Lower lobe of right lung (tissue), 2 donors: Measurements from ENCODE around the gene RAB11A. TPM values are rescaled to one million over a fixed set of nuclear protein-coding genes. Genes with fewer than 3 reads are reported as not detected.

ENCODE experiments used
- ATAC-seq, 2 donors: fragments of 200-7000 bp; cut with Tn5 transposase; one replicate each; pipeline ENCODE4 v1.9.1; 2020 to 2022; ENCODE audit warnings: mild to moderate bottlenecking in 2 of 2, moderate library complexity in 2 of 2
- DNase-seq: peaks from one replicate; pipeline ENCODE4 v3.0.0-alpha.2; 2020
- H3K27ac ChIP-seq: fragments of 200-600 bp; one replicate; pipeline ENCODE4 v1.8.0; 2022
- H3K27me3 ChIP-seq: fragments of 200-600 bp; one replicate; pipeline ENCODE4 v1.8.0; 2022; ENCODE audit warnings: low read depth
- H3K36me3 ChIP-seq: fragments of 200-600 bp; one replicate; pipeline ENCODE4 v1.8.0; 2022; ENCODE audit warnings: mild to moderate bottlenecking
- H3K4me1 ChIP-seq: fragments of 200-600 bp; one replicate; pipeline ENCODE4 v1.8.0; 2022
- H3K4me3 ChIP-seq: fragments of 200-600 bp; one replicate; pipeline ENCODE4 v1.8.0; 2022; ENCODE audit warnings: mild to moderate bottlenecking
- H3K9me3 ChIP-seq: fragments of 200-600 bp; one replicate; pipeline ENCODE4 v1.8.0; 2022
- intact Hi-C: fragments of 100-400 bp; cut with DNase I; formaldehyde crosslinking; loops from one replicate; pipeline ENCODE4 v1.11.0; 2022
- total RNA-seq: library from RNA; stranded (reverse); fragmentation: NEBNext Ultra II Directional; extraction: Animal tissue kit (Norgen Biotek cat#: 25700); gene quantifications from one replicate; pipeline ENCODE4 v1.2.1, GENCODE V29; 2021
- TF ChIP-seq, protein P1 (sequence below): fragments of 200-600 bp; IDR thresholded peaks from one replicate; pipeline ENCODE4 v1.8.0; 2022; ENCODE audit warnings: antibody characterized with exemption, mild to moderate bottlenecking
- donor health status: DM: no; HTN: yes; CAD: no; lungs with severe emphysema.

Gene RAB11A
- total RNA-seq, 1 donor from 2014 or later = 218 TPM

- peaks cover 12% of the 10 kb centered on the region for H3K4me1 ChIP-seq
- H3K27ac ChIP-seq = no peak overlapping the region
- H3K4me3 ChIP-seq = no peak overlapping the region
- DNase-seq (no peak), ATAC-seq (no peak)
- intact Hi-C loops = no loop called here
- TF ChIP-seq, protein P1, sequence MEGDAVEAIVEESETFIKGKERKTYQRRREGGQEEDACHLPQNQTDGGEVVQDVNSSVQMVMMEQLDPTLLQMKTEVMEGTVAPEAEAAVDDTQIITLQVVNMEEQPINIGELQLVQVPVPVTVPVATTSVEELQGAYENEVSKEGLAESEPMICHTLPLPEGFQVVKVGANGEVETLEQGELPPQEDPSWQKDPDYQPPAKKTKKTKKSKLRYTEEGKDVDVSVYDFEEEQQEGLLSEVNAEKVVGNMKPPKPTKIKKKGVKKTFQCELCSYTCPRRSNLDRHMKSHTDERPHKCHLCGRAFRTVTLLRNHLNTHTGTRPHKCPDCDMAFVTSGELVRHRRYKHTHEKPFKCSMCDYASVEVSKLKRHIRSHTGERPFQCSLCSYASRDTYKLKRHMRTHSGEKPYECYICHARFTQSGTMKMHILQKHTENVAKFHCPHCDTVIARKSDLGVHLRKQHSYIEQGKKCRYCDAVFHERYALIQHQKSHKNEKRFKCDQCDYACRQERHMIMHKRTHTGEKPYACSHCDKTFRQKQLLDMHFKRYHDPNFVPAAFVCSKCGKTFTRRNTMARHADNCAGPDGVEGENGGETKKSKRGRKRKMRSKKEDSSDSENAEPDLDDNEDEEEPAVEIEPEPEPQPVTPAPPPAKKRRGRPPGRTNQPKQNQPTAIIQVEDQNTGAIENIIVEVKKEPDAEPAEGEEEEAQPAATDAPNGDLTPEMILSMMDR = no peak
- H3K27me3 ChIP-seq = no peaks in the 10 kb centered on the region
- no peaks in the 10 kb centered on the region for H3K9me3 ChIP-seq
- peaks cover 6% of the 10 kb centered on the region for H3K36me3 ChIP-seq
Observed at GRCh38 chr15:65919353-65919752, 50.1 kb downstream of the RAB11A start.

DNA sequence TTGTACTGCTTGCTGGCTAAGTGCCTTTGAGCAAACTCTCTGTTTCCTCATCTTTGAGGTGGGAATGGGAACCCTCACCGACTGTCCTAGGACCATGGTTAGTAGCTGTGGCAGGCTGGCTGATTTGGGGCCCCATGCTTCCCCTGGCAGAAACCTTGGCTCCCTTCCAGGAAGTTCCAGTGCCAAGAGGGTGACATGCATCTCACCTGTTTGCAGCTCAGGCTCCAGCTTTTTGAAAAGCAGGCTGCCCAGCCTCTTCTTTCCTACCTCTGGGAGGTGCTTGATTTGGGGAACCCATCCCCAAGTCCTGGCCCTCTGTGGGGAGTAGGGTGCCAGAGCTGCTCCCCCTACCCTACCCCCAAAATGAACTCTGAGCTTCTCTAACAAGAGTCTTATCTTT lies 50.8 kb downstream of the RAB11A start:
- DNase-seq (no peak), ATAC-seq (no peak)
- Histone ChIP-seq H3K9me3 (no peaks in the 10 kb centered on the region), H3K4me3 (no peak overlapping the region), H3K27ac (no peak overlapping the region), H3K4me1 (peaks cover 12% of the 10 kb centered on the region), H3K36me3 (peaks cover 6% of the 10 kb centered on the region), H3K27me3 (no peaks in the 10 kb centered on the region)
- intact Hi-C loops = no loop called here
- TF ChIP-seq, protein P1 = no peak

GRCh38 chr15:65920825-65921309 lies 51.6 kb downstream of the RAB11A start:
- ATAC-seq (no peak), DNase-seq (no peak)
- Histone ChIP-seq H3K36me3 (peaks cover 6% of the 10 kb centered on the region), H3K27ac (no peak overlapping the region), H3K4me3 (no peak overlapping the region), H3K27me3 (no peaks in the 10 kb centered on the region), H3K9me3 (no peaks in the 10 kb centered on the region), H3K4me1 (peaks cover 12% of the 10 kb centered on the region)
- intact Hi-C loops = no loop called here
- TF ChIP-seq, protein P1 = no peak

GRCh38 chr15:65921780-65922179 lies 52.5 kb downstream of the RAB11A start:
- intact Hi-C loops = no loop called here
- Histone ChIP-seq H3K27ac (no peak overlapping the region), H3K4me3 (no peak overlapping the region), H3K36me3 (peaks cover 6% of the 10 kb centered on the region), H3K27me3 (no peaks in the 10 kb centered on the region), H3K4me1 (peaks cover 4% of the 10 kb centered on the region), H3K9me3 (no peaks in the 10 kb centered on the region)
- ATAC-seq = no peak
- TF ChIP-seq, protein P1 = no peak
- DNase-seq = no peak

- Histone ChIP-seq H3K9me3 (no peaks in the 10 kb centered on the region), H3K36me3 (peaks cover 6% of the 10 kb centered on the region), H3K4me1 (no peaks in the 10 kb centered on the region), H3K4me3 (no peak overlapping the region), H3K27me3 (no peaks in the 10 kb centered on the region), H3K27ac (no peak overlapping the region)
- TF ChIP-seq, protein P1 = no peak
- ATAC-seq = no peak
- intact Hi-C loops = no loop called here
- DNase-seq = no peak
Observed at GRCh38 chr15:65922621-65923020, 53.3 kb downstream of the RAB11A start.

GRCh38 chr15:65923264-65923663 lies 54.0 kb downstream of the RAB11A start:
- Histone ChIP-seq H3K4me1 (no peaks in the 10 kb centered on the region), H3K36me3 (peaks cover 6% of the 10 kb centered on the region), H3K4me3 (no peak overlapping the region), H3K9me3 (no peaks in the 10 kb centered on the region), H3K27me3 (no peaks in the 10 kb centered on the region), H3K27ac (no peak overlapping the region)
- ATAC-seq (no peak), DNase-seq (no peak)
- intact Hi-C loops = no loop called here
- TF ChIP-seq, protein P1 = no peak
